PC-9 (cell line): Measurements from ENCODE around the gene ABCA4. TPM values are rescaled to one million over a fixed set of nuclear protein-coding genes. Genes with fewer than 3 reads are reported as not detected.

Experiments used
- BruUV-seq: library from RNA; stranded (reverse); fragments of 400-500 nt; replicated peaks from 2 replicates; lab custom pipeline; 2021; lab: Mats Ljungman, UMichigan
- CTCF ChIA-PET: fragments of 300-600 bp; sonication (Branson Sonifier 250); formaldehyde crosslinking; loops from one replicate; lab custom pipeline; 2022; ENCODE audit warnings: antibody characterized with exemption; lab: Charles Lee
- POLR2A ChIA-PET: fragments of 300-600 bp; sonication (Branson Sonifier 250); formaldehyde crosslinking; loops from one replicate; lab custom pipeline; 2022; ENCODE audit warnings: antibody characterized with exemption; ENCODE audit not compliant: unreplicated experiment; lab: Charles Lee
- DNase-seq, 2 experiments: peaks; one replicate each; pipeline versions ENCODE4 v3.0.0 to v3.0.0-alpha.2; 2015 to 2022; ENCODE audit warnings: mixed read lengths in 1 of 2
- H2AFZ ChIP-seq: fragments of 200-600 bp; sonication (generic); 2 replicates; pipeline ENCODE4 v1.8.1; 2017; ENCODE audit warnings: antibody characterized with exemption
- H3F3A ChIP-seq: fragments of 200-600 bp; sonication (generic); 2 replicates; pipeline ENCODE4 v1.8.1; 2017; ENCODE audit warnings: antibody characterized with exemption, mild to moderate bottlenecking, low read depth; ENCODE audit not compliant: insufficient read depth
- H3K27ac ChIP-seq: fragments of 200-600 bp; sonication (generic); 2 replicates; pipeline ENCODE4 v1.6.1; 2016; ENCODE audit warnings: mixed run types
- H3K27me3 ChIP-seq: fragments of 200-600 bp; sonication (generic); 2 replicates; pipeline ENCODE4 v1.6.1; 2016; ENCODE audit warnings: low read depth, mixed run types; ENCODE audit not compliant: insufficient read depth
- H3K36me3 ChIP-seq: fragments of 200-600 bp; sonication (generic); 2 replicates; pipeline ENCODE4 v1.6.1; 2016; ENCODE audit warnings: low read depth, mixed run types
- H3K4me1 ChIP-seq: fragments of 200-600 bp; sonication (generic); replicated peaks from 2 replicates; pipeline ENCODE4 v1.6.1; 2016; ENCODE audit warnings: mixed run types; ENCODE audit not compliant: insufficient read depth
- H3K4me2 ChIP-seq: fragments of 200-600 bp; sonication (generic); 2 replicates; pipeline ENCODE4 v1.6.1; 2017; ENCODE audit warnings: mixed run types
- H3K4me3 ChIP-seq: fragments of 200-600 bp; sonication (generic); 2 replicates; pipeline ENCODE4 v1.6.1; 2016; ENCODE audit warnings: mixed run types
- H3K79me2 ChIP-seq: fragments of 200-600 bp; sonication (generic); 2 replicates; pipeline ENCODE4 v1.6.1; 2017; ENCODE audit warnings: low read depth, mixed run types
- H3K9me2 ChIP-seq: fragments of 200-600 bp; sonication (generic); 2 replicates; pipeline ENCODE4 v1.8.1; 2017; ENCODE audit warnings: mild to moderate bottlenecking; ENCODE audit not compliant: insufficient read depth
- H3K9me3 ChIP-seq: fragments of 200-600 bp; sonication (generic); 2 replicates; pipeline ENCODE4 v1.8.1; 2016; ENCODE audit warnings: low read depth; ENCODE audit not compliant: insufficient read depth
- H4K20me1 ChIP-seq: fragments of 200-600 bp; sonication (generic); 2 replicates; pipeline ENCODE4 v1.8.1; 2017; ENCODE audit not compliant: insufficient read depth
- EZH2 ChIP-seq: fragments of 200-600 bp; sonication (generic); IDR thresholded peaks from 2 replicates; pipeline ENCODE4 v1.8.0; 2017; ENCODE audit warnings: antibody characterized with exemption, low read depth
- intact Hi-C: fragments of 100-400 bp; cut with micrococcal nuclease; formaldehyde crosslinking; loops from one replicate; pipeline ENCODE4 v1.10.0; 2022; ENCODE audit not compliant: unreplicated experiment
- total RNA-seq: library from RNA; stranded (reverse); gene quantifications from 2 replicates; pipeline ENCODE4 v1.2.3, GENCODE V29; 2021
- TF ChIP-seq, protein P1 (sequence below): fragments of 200-600 bp; sonication (generic); conservative IDR thresholded peaks from 2 replicates; pipeline ENCODE4 v1.6.1; 2017; ENCODE audit warnings: mixed run types, antibody characterized with exemption, mild to moderate bottlenecking, moderate library complexity

The ABCA4 gene
- total RNA-seq, 1 experiment from 2014 or later = 20.8 TPM

DNA sequence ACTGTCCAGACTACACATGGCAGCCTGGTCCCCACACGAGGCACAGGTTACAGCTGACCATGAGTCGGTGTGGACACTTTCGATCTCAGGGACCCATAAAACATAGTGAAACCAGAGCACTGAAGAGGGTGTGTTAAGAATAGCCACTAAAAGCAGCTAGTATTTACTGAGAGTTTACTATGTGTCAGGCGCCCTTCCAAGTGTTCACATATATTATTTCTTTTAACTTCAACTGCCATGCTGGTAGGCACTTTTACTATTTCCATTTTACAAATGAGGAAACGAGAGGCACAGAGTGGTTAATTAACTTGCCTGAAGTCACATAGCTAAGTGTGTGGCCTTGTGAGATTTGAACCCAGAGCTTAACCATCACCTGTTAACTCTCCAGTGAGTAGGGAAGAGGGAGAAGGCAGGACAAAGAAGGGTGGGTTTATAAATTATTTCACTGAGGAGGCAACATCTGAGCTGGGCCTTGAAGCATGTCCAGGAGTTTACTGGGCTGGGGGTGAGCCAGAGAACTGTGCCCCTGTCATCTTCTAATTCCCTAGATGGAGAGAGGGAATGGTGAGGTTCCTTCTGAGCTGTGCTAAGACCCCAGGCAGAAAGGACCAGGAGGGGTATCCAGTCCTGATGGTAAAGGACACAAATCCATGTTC lies 20.7 kb downstream of the ABCA4 start:
- intact Hi-C loops = loop anchor here (2.0 to 5.0 kb wide), 3 partner anchors 31 to 227 kb away; no protein-coding TSS in a partner anchor
- Histone ChIP-seq H3K36me3 (no peaks in the 10 kb centered on the region), H3K79me2 (no peaks in the 10 kb centered on the region), H3K4me3 (no peak overlapping the region), H3K4me2 (peak overlapping the region; percentile 57), H3K27me3 (no peaks in the 10 kb centered on the region), H3K27ac (peak overlapping the region; percentile 79), H3K9me3 (no peaks in the 10 kb centered on the region), H3F3A (peaks cover 31% of the 10 kb centered on the region; the same call in 1 of the 2 replicates), H3K4me1 (peaks cover 40% of the 10 kb centered on the region), H3K9me2 (no peaks in the 10 kb centered on the region), H4K20me1 (no peaks in the 10 kb centered on the region), H2AFZ (no peak overlapping the region)
- ChIA-PET POLR2A (interaction anchor here (0.6 to 1.7 kb wide), 4 partner anchors 18 to 136 kb away, joined by 3 to 14 read pairs (median 6); no protein-coding TSS in a partner anchor), CTCF (interaction anchor here (0.7 to 0.8 kb wide), 2 partner anchors 32 to 54 kb away, joined by 3 read pairs; no protein-coding TSS in a partner anchor)
- TF ChIP-seq, protein P1, sequence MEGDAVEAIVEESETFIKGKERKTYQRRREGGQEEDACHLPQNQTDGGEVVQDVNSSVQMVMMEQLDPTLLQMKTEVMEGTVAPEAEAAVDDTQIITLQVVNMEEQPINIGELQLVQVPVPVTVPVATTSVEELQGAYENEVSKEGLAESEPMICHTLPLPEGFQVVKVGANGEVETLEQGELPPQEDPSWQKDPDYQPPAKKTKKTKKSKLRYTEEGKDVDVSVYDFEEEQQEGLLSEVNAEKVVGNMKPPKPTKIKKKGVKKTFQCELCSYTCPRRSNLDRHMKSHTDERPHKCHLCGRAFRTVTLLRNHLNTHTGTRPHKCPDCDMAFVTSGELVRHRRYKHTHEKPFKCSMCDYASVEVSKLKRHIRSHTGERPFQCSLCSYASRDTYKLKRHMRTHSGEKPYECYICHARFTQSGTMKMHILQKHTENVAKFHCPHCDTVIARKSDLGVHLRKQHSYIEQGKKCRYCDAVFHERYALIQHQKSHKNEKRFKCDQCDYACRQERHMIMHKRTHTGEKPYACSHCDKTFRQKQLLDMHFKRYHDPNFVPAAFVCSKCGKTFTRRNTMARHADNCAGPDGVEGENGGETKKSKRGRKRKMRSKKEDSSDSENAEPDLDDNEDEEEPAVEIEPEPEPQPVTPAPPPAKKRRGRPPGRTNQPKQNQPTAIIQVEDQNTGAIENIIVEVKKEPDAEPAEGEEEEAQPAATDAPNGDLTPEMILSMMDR = no peak
- TF ChIP-seq EZH2 = no peak
- no peak for DNase-seq
- no TSS peak for BruUV-seq

DNA sequence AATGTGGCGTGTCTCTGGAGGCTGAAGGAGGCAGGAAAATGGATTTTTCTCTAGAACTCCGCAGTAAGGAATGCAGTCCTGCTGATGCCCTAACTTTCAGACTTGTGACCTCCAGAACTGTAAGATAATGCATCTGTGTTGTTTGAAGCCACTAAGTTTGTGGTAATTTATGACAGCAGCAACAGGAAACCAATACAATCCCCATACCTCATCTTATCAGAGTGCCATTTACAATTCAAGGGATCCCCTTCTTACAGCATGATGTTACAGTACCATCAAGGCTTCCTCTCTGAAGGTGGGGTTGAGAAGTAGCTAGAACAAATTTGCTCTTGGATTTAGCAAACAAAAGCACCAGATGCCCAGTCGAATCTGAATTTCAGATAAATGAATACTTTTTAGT lies 21.6 kb downstream of the ABCA4 start:
- no peaks in the 10 kb centered on the region for H3K27me3 ChIP-seq
- peaks cover 28% of the 10 kb centered on the region; the same call in 1 of the 2 replicates for H3F3A ChIP-seq
- no peak overlapping the region for H3K4me2 ChIP-seq
- CTCF ChIA-PET = no interaction called here
- TF ChIP-seq, protein P1 = no peak
- TF ChIP-seq EZH2 = no peak
- H3K36me3 ChIP-seq = no peaks in the 10 kb centered on the region
- H3K27ac ChIP-seq = no peak overlapping the region
- H3K79me2 ChIP-seq = no peaks in the 10 kb centered on the region
- no peaks in the 10 kb centered on the region for H3K9me2 ChIP-seq
- BruUV-seq = no TSS peak
- intact Hi-C loops = no loop called here
- POLR2A ChIA-PET = no interaction called here
- no peaks in the 10 kb centered on the region for H3K9me3 ChIP-seq
- H2AFZ ChIP-seq = no peak overlapping the region
- no peak for DNase-seq
- no peaks in the 10 kb centered on the region for H4K20me1 ChIP-seq
- no peak overlapping the region for H3K4me3 ChIP-seq
- H3K4me1 ChIP-seq = peaks cover 31% of the 10 kb centered on the region

DNA sequence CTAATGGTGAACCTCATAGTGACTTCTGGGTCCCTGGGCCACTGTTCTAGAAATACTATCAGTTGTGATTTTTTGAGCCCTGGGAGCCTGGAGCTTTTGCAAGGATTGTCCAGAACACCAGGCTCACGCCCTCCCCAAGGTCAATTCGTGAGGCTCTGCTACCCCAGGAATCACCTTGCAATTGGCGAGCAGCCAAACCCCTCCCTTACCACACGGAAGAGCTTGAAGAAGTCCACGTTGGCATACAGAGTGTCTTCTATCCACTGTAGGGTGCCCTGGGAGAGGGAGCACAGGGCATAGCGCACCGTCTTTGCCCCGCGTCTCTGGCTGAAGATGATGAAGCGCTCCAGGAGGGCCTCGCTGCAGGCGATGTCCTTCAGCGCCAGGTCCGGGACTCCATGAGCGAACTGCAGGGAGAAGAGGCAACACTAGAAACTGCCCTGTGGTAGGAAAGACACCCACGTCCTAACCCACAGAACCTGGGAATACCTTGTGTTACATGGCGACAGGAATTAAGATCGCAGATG lies 22.3 kb downstream of the ABCA4 start:
- POLR2A ChIA-PET = no interaction called here
- Histone ChIP-seq H3K79me2 (no peaks in the 10 kb centered on the region), H3K9me2 (no peaks in the 10 kb centered on the region), H3K27ac (no peak overlapping the region), H2AFZ (no peak overlapping the region), H4K20me1 (no peaks in the 10 kb centered on the region), H3K4me1 (peaks cover 31% of the 10 kb centered on the region), H3K9me3 (no peaks in the 10 kb centered on the region), H3K4me3 (no peak overlapping the region), H3F3A (peaks cover 28% of the 10 kb centered on the region; the same call in 1 of the 2 replicates), H3K36me3 (no peaks in the 10 kb centered on the region), H3K27me3 (no peaks in the 10 kb centered on the region), H3K4me2 (no peak overlapping the region)
- CTCF ChIA-PET = no interaction called here
- no peak for TF ChIP-seq EZH2
- TF ChIP-seq, protein P1 = no peak
- no TSS peak for BruUV-seq
- no peak for DNase-seq
- intact Hi-C loops = no loop called here
